ENCODE measurements around the gene SLC35F4. TPM values are rescaled to one million over a fixed set of nuclear protein-coding genes. Genes with fewer than 3 reads are reported as not detected.
"Not testable (repeated sequence)": the region's sequence is repeated elsewhere in the genome, so short reads cannot be mapped to it uniquely, and the experiment has no call there.

The SLC35F4 gene
- total and polyA plus RNA-seq, 2 donors (not counting 3 experiments of a cell fraction or from before 2014, with no cell fraction given), result not detected

GRCh38 chr14:57863471-57863870, 2.4 kb downstream of the SLC35F4 start:
- no peak overlapping the region for H3K9ac ChIP-seq (replicated peaks; ENCODE audit: extremely low read depth, insufficient read depth, low read length)
- H3K9me3 ChIP-seq (replicated peaks; ENCODE audit: control insufficient read depth, insufficient read depth, low read length), result no peaks in the 10 kb centered on the region
- no peaks in the 10 kb centered on the region for H3K79me2 ChIP-seq (ENCODE audit: control insufficient read depth, insufficient read depth, low read length)
- no peaks in the 10 kb centered on the region for H3K9me1 ChIP-seq (replicated peaks; ENCODE audit: control insufficient read depth, extremely low read depth, insufficient read depth, low read length)
- H3K36me3 ChIP-seq (ENCODE audit: control insufficient read depth in 2 of 2, extremely low read depth in 1 of 2, insufficient read depth in 2 of 2, low read length in 2 of 2), result no peaks in the 10 kb centered on the region
- intact Hi-C loops (cut with micrococcal nuclease), result no loop called here
- ChIA-PET POLR2A (no interaction called here), CTCF (no interaction called here)
- H3K27me3 ChIP-seq (ENCODE audit: control insufficient read depth in 2 of 2, insufficient read depth in 2 of 2, low read length in 2 of 2), result peaks cover 14 to 28% of the 10 kb centered on the region in 2 experiments
- H2AFZ ChIP-seq (ENCODE audit: low read depth, low read length), result no peak overlapping the region
- no peak overlapping the region for H3K4me2 ChIP-seq (ENCODE audit: insufficient read depth, low read length)
- H3K4me3 ChIP-seq (replicated peaks in 1 of 3; ENCODE audit: insufficient read depth in 1 of 3, low read depth in 1 of 3, low read length in 3 of 3), result no peak overlapping the region
- dilution Hi-C loops (cut with MboI; ENCODE audit: extremely low pct_ligation_motif_present, low sequenced_read_pairs), result no loop called here
- no peak for DNase-seq (ENCODE audit: low read depth, low spot score)
- no TSS peak for BruUV-seq (replicated peaks)
- no peak for TF ChIP-seq POLR2AphosphoS5 (IDR thresholded peaks at IDR 0.05; ENCODE audit: insufficient read depth, low read depth, low read length)
- no peak for TF ChIP-seq MYC (IDR thresholded peaks at IDR 0.05; ENCODE audit: low read depth, low read length)
- FAIRE-seq, result no peak
- H4K20me1 ChIP-seq (replicated peaks; ENCODE audit: control insufficient read depth, extremely low read depth, insufficient read depth, low read length), result no peaks in the 10 kb centered on the region
- no peak overlapping the region for H3K27ac ChIP-seq (ENCODE audit: insufficient read depth, low read depth, low read length)
- H3K4me1 ChIP-seq (ENCODE audit: control insufficient read depth, extremely low read depth, insufficient read depth, low read length), result no peaks in the 10 kb centered on the region

GRCh38 chr14:57855666-57856065, 10.2 kb downstream of the SLC35F4 start:
- dilution Hi-C loops (cut with MboI; ENCODE audit: extremely low pct_ligation_motif_present, low sequenced_read_pairs); H3K4me3 ChIP-seq (replicated peaks in 1 of 3; ENCODE audit: insufficient read depth in 1 of 3, low read depth in 1 of 3, low read length in 3 of 3); FAIRE-seq; H3K4me2 ChIP-seq (ENCODE audit: insufficient read depth, low read length); H3K36me3 ChIP-seq (ENCODE audit: control insufficient read depth in 2 of 2, extremely low read depth in 1 of 2, insufficient read depth in 2 of 2, low read length in 2 of 2); CTCF ChIA-PET; H3K9me1 ChIP-seq (replicated peaks; ENCODE audit: control insufficient read depth, extremely low read depth, insufficient read depth, low read length); POLR2A ChIA-PET; H3K9ac ChIP-seq (replicated peaks; ENCODE audit: extremely low read depth, insufficient read depth, low read length); H3K9me3 ChIP-seq (replicated peaks; ENCODE audit: control insufficient read depth, insufficient read depth, low read length); H3K27me3 ChIP-seq (ENCODE audit: control insufficient read depth in 2 of 2, insufficient read depth in 2 of 2, low read length in 2 of 2); H4K20me1 ChIP-seq (replicated peaks; ENCODE audit: control insufficient read depth, extremely low read depth, insufficient read depth, low read length); H2AFZ ChIP-seq (ENCODE audit: low read depth, low read length); H3K27ac ChIP-seq (ENCODE audit: insufficient read depth, low read depth, low read length); DNase-seq (ENCODE audit: low read depth, low spot score); H3K4me1 ChIP-seq (ENCODE audit: control insufficient read depth, extremely low read depth, insufficient read depth, low read length); BruUV-seq (replicated peaks); H3K79me2 ChIP-seq (ENCODE audit: control insufficient read depth, insufficient read depth, low read length); intact Hi-C loops (cut with micrococcal nuclease): not testable (repeated sequence)

All from endothelial cell of umbilical vein (primary cell).